Gastroesophageal sphincter (tissue), 3 donors: Measurements from ENCODE around the gene GK.

Experiments used
- CTCF ChIP-seq, 4 experiments: fragments of 200-600 bp in 2 of 4; fragments of 450-650 bp in 2 of 4; sonication (generic) in 1 of 4; IDR thresholded peaks; one replicate each; pipeline ENCODE4 v1.5.1; 2017 to 2019; ENCODE audit warnings: antibody characterized with exemption in 4 of 4, mild to moderate bottlenecking in 2 of 4, moderate library complexity in 2 of 4
- POLR2AphosphoS5 ChIP-seq: sonication (generic); formaldehyde crosslinking; IDR thresholded peaks from one replicate; pipeline ENCODE4 v1.6.1; 2017; ENCODE audit warnings: antibody characterized with exemption

GRCh38 chrX:30655991-30656390 lies 2.8 kb downstream of the GK start:
- TF ChIP-seq CTCF (IDR thresholded peaks at IDR 0.05) (no peak), POLR2AphosphoS5 (no peak)
